ENCODE results near the gene DARS1.

GRCh38 chr2:135863233-135863632, 122.2 kb downstream of the DARS1 start:
- TF ChIP-seq CTCF (conservative IDR thresholded peaks at IDR 0.05; ENCODE audit: low read length) = no peak
- TF ChIP-seq EZH2phosphoT487 (IDR thresholded peaks at IDR 0.05; ENCODE audit: borderline replicate concordance) = no peak
